H1 (cell line): ENCODE data around the gene MTMR2. TPM values are rescaled to one million over a fixed set of nuclear protein-coding genes. Genes with fewer than 3 reads are reported as not detected.

ENCODE experiments used
- EGR1 ChIP-seq: IDR thresholded peaks from 2 replicates; pipeline ENCODE4 v1.6.1; 2011; ENCODE audit warnings: low read depth, low read length, borderline replicate concordance
- FOSL1 ChIP-seq: IDR thresholded peaks from 2 replicates; pipeline ENCODE4 v1.6.1; 2011; ENCODE audit warnings: mild to moderate bottlenecking, low read depth, low read length, moderate library complexity; ENCODE audit not compliant: insufficient read depth
- PHF8 ChIP-seq: fragments of 200-600 bp; sonication (generic); conservative IDR thresholded peaks from 2 replicates; pipeline ENCODE4 v1.7.1; 2012; ENCODE audit warnings: low read depth, mild to moderate bottlenecking, inconsistent platforms, low read length, moderate library complexity
- RFX5 ChIP-seq: IDR thresholded peaks from 2 replicates; pipeline ENCODE4 v1.6.1; 2011; ENCODE audit warnings: low read depth, low read length, improper control_type of control experiment, borderline replicate concordance
- SIRT6 ChIP-seq: IDR thresholded peaks from one replicate; pipeline ENCODE4 v1.7.1; 2012; ENCODE audit warnings: low read length, inconsistent platforms
- SUZ12 ChIP-seq: fragments of 200-600 bp; sonication (generic); IDR thresholded peaks from 2 replicates; pipeline ENCODE4 v1.6.1; 2012; ENCODE audit warnings: mild to moderate bottlenecking, inconsistent platforms, low read length, moderate library complexity, mixed read lengths
- polyA plus RNA-seq, 7 experiments: library from polyadenylated mRNA; depleted of rRNA in 3 of 7; stranded (reverse) in 5 of 7; unstranded in 2 of 7; fragments of >200 nt in 5 of 7; fragments of 200-250 nt in 2 of 7; gene quantifications; 1 replicate in 5 of 7; 2 replicates in 1 of 7; 4 replicates in 1 of 7; pipeline versions ENCODE4 v1.2.1 to v1.2.3, GENCODE V29; 2011 to 2013; ENCODE audit warnings: missing spikeins in 2 of 7, mixed read lengths in 2 of 7
- total RNA-seq: library from RNA; stranded (reverse); fragmentation: NEBNext Ultra II Directional; extraction: Animal tissue kit (Norgen Biotek cat#: 25700); gene quantifications from 2 replicates; pipeline ENCODE4 v1.2.1, GENCODE V29; 2021

The MTMR2 gene
- total and polyA plus RNA-seq, 2 of the 8 experiments (the other 6 are each of a cell fraction or from before 2014, with no cell fraction given), result 16.7 to 52.9 TPM

GRCh38 chr11:95891423-95892170, 32.3 kb downstream of the MTMR2 start (continued):
- TF ChIP-seq RFX5 (no peak), EGR1 (no peak), FOSL1 (no peak), SIRT6 (no peak), PHF8 (no peak), SUZ12 (no peak)
